EL (cell line): Measurements from ENCODE around the gene RXFP4.

Experiments
- DNase-seq: peaks from one replicate; pipeline ENCODE4 v3.0.0-alpha.2; 2016

The RXFP4 gene

GRCh38 chr1:155979597-155980343 lies 38.3 kb downstream of the RXFP4 start:
- DNase-seq: peak; percentile 64

- DNase-seq: peak; percentile 94
Measured at GRCh38 chr1:155981266-155982088, 40.0 kb downstream of the RXFP4 start.

- peak; percentile 7 for DNase-seq
Measured at GRCh38 chr1:155982106-155982505, 40.7 kb downstream of the RXFP4 start.

GRCh38 chr1:155983191-155984024 lies 42.0 kb downstream of the RXFP4 start:
- DNase-seq: peak; percentile 100

- no peak for DNase-seq
Measured at GRCh38 chr1:155984341-155984740, 42.9 kb downstream of the RXFP4 start.

- DNase-seq: peak; percentile 0
Measured at GRCh38 chr1:155984903-155985645, 43.6 kb downstream of the RXFP4 start.

GRCh38 chr1:155989242-155990004 lies 48.0 kb downstream of the RXFP4 start:
- DNase-seq: peak; percentile 76

GRCh38 chr1:155990005-155990739 lies 48.7 kb downstream of the RXFP4 start:
- no peak for DNase-seq
